ENCODE measurements around the gene CCDC27. TPM values are rescaled to one million over a fixed set of nuclear protein-coding genes. Genes with fewer than 3 reads are reported as not detected.

The CCDC27 gene
- total and polyA plus RNA-seq, 2 of the 13 experiments (the other 11 are each of a cell fraction or from before 2014, with no cell fraction given), result not detected

DNA sequence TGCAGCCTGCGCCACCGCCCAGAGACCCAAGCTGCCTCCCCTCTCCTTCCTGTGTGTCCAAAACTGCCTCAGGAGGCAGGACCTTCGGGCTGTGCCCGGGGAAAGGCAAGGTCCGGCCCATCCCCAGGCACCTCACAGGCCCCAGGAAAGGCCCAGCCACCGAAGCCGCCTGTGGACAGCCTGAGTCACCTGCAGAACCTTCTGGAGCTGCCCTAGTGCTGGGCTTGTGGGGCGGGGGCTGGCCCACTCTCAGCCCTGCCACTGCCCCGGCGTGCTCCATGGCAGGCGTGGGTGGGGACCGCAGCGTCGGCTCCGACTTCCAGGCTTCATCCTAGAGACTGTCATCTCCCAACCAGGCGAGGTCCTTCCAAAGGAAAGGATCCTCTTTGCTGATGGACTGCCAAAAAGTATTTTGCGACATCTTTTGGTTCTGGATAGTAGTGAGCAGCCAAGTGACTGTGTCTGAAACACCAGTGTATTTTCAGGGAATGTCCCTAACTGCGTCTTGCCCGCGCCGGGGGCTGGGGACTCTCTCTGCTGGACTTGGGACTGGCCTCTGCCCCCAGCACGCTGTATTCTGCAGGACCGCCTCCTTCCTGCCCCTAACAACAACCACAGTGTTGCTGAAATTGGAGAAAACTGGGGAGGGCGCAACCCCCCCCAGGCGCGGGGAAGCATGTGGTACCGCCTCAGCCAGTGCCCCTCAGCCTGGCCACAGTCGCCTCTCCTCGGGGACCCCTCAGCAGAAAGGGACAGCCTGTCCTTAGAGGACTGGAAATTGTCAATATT lies 19.0 kb upstream of the CCDC27 start (continued):
- TF ChIP-seq PHF21A (CRISPR knock-in tag; IDR thresholded peaks at IDR 0.05) (peak; percentile 59; the same call in 1 of the 2 replicates), U2AF1 (optimal IDR thresholded peaks at IDR 0.05; ENCODE audit: low read depth, low read length) (peak; percentile 10), ZNF34 (CRISPR knock-in tag; IDR thresholded peaks at IDR 0.05; ENCODE audit: borderline replicate concordance) (0 out of 2 replicates have a peak, but pooled peaks have one; percentile 19), ZNF564 (CRISPR knock-in tag; IDR thresholded peaks at IDR 0.05) (no peak), NAIF1 (CRISPR knock-in tag; IDR thresholded peaks at IDR 0.05; ENCODE audit: borderline replicate concordance) (peak; percentile 24; the same call in 1 of the 2 replicates), KLF11 (CRISPR knock-in tag; IDR thresholded peaks at IDR 0.05) (no peak), TMF1 (CRISPR knock-in tag; IDR thresholded peaks at IDR 0.05; ENCODE audit: low read depth) (no peak), ZNF713 (CRISPR knock-in tag; IDR thresholded peaks at IDR 0.05) (no peak), NR2F1 (CRISPR knock-in tag; IDR thresholded peaks at IDR 0.05) (no peak), NCOR1 (IDR thresholded peaks at IDR 0.05; ENCODE audit: borderline replicate concordance, low read length) (peak; percentile 63; the same call in 1 of the 2 replicates), ETS1 (CRISPR knock-in tag; IDR thresholded peaks at IDR 0.05) (no peak), ZNF274 (CRISPR knock-in tag; IDR thresholded peaks at IDR 0.05) (no peak), HOXA3 (CRISPR knock-in tag; IDR thresholded peaks at IDR 0.05) (peak; percentile 38; the same call in 1 of the 2 replicates), ZNF556 (CRISPR knock-in tag; IDR thresholded peaks at IDR 0.05; ENCODE audit: borderline replicate concordance) (0 out of 2 replicates have a peak, but pooled peaks have one; percentile 19), KDM1A (CRISPR knock-in tag; IDR thresholded peaks at IDR 0.05) (no peak), STAT6 (CRISPR knock-in tag; IDR thresholded peaks at IDR 0.05; ENCODE audit: borderline replicate concordance) (no peak), ZNF562 (CRISPR knock-in tag; IDR thresholded peaks at IDR 0.05; ENCODE audit: borderline replicate concordance) (no peak), REPIN1 (CRISPR knock-in tag; IDR thresholded peaks at IDR 0.05; ENCODE audit: borderline replicate concordance, low read depth) (no peak; the same call in 1 of the 2 replicates)
- TF ChIP-seq, protein P1, sequence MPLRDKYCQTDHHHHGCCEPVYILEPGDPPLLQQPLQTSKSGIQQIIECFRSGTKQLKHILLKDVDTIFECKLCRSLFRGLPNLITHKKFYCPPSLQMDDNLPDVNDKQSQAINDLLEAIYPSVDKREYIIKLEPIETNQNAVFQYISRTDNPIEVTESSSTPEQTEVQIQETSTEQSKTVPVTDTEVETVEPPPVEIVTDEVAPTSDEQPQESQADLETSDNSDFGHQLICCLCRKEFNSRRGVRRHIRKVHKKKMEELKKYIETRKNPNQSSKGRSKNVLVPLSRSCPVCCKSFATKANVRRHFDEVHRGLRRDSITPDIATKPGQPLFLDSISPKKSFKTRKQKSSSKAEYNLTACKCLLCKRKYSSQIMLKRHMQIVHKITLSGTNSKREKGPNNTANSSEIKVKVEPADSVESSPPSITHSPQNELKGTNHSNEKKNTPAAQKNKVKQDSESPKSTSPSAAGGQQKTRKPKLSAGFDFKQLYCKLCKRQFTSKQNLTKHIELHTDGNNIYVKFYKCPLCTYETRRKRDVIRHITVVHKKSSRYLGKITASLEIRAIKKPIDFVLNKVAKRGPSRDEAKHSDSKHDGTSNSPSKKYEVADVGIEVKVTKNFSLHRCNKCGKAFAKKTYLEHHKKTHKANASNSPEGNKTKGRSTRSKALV (CRISPR knock-in tag; IDR thresholded peaks at IDR 0.05), result 0 out of 2 replicates have a peak, but pooled peaks have one; percentile 49
- TF ChIP-seq, protein P2, sequence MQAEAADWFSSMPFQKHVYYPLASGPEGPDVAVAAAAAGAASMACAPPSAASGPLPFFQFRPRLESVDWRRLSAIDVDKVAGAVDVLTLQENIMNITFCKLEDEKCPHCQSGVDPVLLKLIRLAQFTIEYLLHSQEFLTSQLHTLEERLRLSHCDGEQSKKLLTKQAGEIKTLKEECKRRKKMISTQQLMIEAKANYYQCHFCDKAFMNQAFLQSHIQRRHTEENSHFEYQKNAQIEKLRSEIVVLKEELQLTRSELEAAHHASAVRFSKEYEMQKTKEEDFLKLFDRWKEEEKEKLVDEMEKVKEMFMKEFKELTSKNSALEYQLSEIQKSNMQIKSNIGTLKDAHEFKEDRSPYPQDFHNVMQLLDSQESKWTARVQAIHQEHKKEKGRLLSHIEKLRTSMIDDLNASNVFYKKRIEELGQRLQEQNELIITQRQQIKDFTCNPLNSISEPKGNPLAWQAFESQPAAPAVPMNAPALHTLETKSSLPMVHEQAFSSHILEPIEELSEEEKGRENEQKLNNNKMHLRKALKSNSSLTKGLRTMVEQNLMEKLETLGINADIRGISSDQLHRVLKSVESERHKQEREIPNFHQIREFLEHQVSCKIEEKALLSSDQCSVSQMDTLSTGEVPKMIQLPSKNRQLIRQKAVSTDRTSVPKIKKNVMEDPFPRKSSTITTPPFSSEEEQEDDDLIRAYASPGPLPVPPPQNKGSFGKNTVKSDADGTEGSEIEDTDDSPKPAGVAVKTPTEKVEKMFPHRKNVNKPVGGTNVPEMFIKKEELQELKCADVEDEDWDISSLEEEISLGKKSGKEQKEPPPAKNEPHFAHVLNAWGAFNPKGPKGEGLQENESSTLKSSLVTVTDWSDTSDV (CRISPR knock-in tag; IDR thresholded peaks at IDR 0.05), result 0 out of 2 replicates have a peak, but pooled peaks have one; percentile 51
